ENCODE results near the gene PSMG3.

- TF ChIP-seq EZH2 (IDR thresholded peaks at IDR 0.05) (no peak), FOXP2 (optimal IDR thresholded peaks at IDR 0.05; ENCODE audit: control extremely low read depth, extremely low read length, insufficient read depth) (no peak), POLR2AphosphoS5 (IDR thresholded peaks at IDR 0.05; ENCODE audit: borderline replicate concordance, low read depth, low read length) (no peak)
Observed at GRCh38 chr7:1599640-1600395, 30.0 kb upstream of the PSMG3 start.

All from SK-N-MC (cell line).